ENCODE data around the gene TPP1. TPM values are rescaled to one million over a fixed set of nuclear protein-coding genes. Genes with fewer than 3 reads are reported as not detected.
A peak's percentile ranks its signal among the peaks of the same experiment; 100 is the strongest.

The TPP1 gene
- total and polyA plus RNA-seq, 9 donors = 21.0 to 360 (median 58.2) TPM

GRCh38 chr11:6602096-6602940 lies 16.9 kb downstream of the TPP1 start:
- H3K4me1 ChIP-seq (ENCODE audit: insufficient read depth) = peaks cover 18% of the 10 kb centered on the region
- H3K27me3 ChIP-seq = no peaks in the 10 kb centered on the region
- H3K27ac ChIP-seq = no peak overlapping the region
- peak overlapping the region; percentile 96 for H3K4me3 ChIP-seq
- WGBS, 3 donors = 46 to 52% (median 49%) methylated on average over 7 of the region's 7 CpGs
- no peaks in the 10 kb centered on the region for H3K36me3 ChIP-seq
- peak in 1 of 5 donors; percentile 5 for DNase-seq
- no peak for TF ChIP-seq POLR2A (IDR thresholded peaks at IDR 0.05)
- no peak for TF ChIP-seq CTCF (IDR thresholded peaks at IDR 0.05)
- TF ChIP-seq EP300 (IDR thresholded peaks at IDR 0.05) = no peak
- intact Hi-C loops (cut with DNase I) = loop anchor here (5.0 to 10.0 kb wide), 3 partner anchors 80 to 128 kb away; partner anchors contain the start of genes MRPL17 (in 4 of the 4) and TRIM3 (in 1 of the 4)
- no peaks in the 10 kb centered on the region for H3K9me3 ChIP-seq

DNA sequence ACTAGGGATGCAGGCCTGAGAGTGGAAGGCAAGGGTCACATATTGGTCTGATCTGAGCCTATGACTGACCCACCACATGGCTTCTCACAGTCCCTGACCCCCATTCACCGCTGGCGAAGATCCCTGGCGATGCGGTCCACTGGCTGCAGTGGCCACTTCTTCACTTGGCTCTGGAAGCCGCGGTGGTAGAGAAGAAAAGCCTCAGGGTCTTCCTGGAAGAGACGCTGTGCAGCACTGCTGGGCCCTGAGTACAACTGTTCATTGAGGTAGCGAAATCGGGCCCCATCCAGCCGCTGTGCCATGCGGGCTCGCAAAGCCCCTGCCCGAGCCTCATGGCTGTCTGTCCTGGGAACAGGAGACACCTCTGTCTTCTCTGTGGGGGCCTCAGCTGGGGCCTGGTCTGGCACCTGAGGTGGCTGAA lies 18.2 kb downstream of the TPP1 start:
- no peaks in the 10 kb centered on the region for H3K9me3 ChIP-seq
- peaks cover 12% of the 10 kb centered on the region for H3K4me1 ChIP-seq (ENCODE audit: insufficient read depth)
- no peak overlapping the region for H3K27ac ChIP-seq
- intact Hi-C loops (cut with DNase I) = loop anchor here (5.0 to 10.0 kb wide), 3 partner anchors 81 to 126 kb away; partner anchors contain the start of genes MRPL17 (in 4 of the 4) and TRIM3 (in 1 of the 4)
- no peak for DNase-seq
- no peaks in the 10 kb centered on the region for H3K27me3 ChIP-seq
- TF ChIP-seq EP300 (IDR thresholded peaks at IDR 0.05) (no peak), POLR2A (IDR thresholded peaks at IDR 0.05) (no peak), CTCF (IDR thresholded peaks at IDR 0.05) (no peak)
- WGBS, 3 donors = 93 to 98% (median 95%) methylated on average over 13 of the region's 13 CpGs
- no peak overlapping the region for H3K4me3 ChIP-seq
- no peaks in the 10 kb centered on the region for H3K36me3 ChIP-seq

DNA sequence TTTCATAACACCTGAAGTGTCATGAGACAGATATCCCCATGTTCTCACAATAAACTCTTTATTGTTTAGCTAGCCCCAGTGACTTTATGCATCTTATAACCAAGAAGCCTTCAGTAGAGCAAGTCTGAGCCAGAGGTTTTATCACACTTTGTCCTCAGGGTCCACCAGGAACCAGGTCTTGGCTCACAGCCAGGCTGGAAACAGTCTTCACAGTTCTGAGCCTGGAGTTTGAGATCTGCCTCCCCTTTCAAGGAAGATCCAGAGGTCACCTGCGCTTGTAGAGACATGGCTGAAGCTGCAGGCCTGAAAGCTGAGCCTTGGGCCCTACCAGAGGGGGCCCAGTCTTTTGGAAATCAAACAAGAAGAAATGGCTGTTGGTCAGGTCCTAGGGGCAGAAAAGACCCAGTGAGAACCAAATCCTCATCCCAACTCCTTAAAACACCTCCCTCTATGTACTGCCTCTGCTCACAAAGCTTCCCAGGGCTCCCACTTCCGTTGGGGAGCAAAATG lies 19.3 kb downstream of the TPP1 start:
- TF ChIP-seq CTCF (IDR thresholded peaks at IDR 0.05) (no peak), EP300 (IDR thresholded peaks at IDR 0.05) (no peak), POLR2A (IDR thresholded peaks at IDR 0.05) (no peak)
- 78 to 93% (median 93%) methylated on average over 2 of the region's 2 CpGs for WGBS, 3 donors
- no peaks in the 10 kb centered on the region for H3K36me3 ChIP-seq
- H3K4me1 ChIP-seq (ENCODE audit: insufficient read depth) = peaks cover 8% of the 10 kb centered on the region
- H3K4me3 ChIP-seq = no peak overlapping the region
- no peaks in the 10 kb centered on the region for H3K27me3 ChIP-seq
- no peak overlapping the region for H3K27ac ChIP-seq
- H3K9me3 ChIP-seq = no peaks in the 10 kb centered on the region
- intact Hi-C loops (cut with DNase I) = loop anchor here (5.0 to 10.0 kb wide), 3 partner anchors 82 to 125 kb away; partner anchors contain the start of genes MRPL17 (in 4 of the 4) and TRIM3 (in 1 of the 4)
- no peak for DNase-seq

DNA sequence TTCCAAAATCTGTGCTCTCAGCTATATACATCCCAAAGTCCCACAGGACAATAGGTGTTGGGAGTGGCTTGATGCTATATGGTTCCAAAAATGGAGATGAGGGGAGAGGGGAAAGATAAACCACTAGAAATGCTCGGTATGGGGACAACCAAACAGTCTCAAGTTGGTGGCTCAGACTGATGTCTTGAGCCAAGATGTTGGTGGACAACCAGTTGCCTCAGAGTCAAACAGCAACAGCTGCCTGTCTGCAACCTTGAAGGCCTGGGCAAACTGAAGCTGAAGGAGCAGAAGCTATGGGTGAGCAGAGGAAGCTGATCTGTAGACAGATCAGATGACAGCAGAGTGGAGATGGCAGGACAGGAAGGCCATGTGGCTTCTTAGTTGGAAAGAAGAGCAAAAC lies 19.8 kb downstream of the TPP1 start:
- Histone ChIP-seq H3K27ac (no peak overlapping the region), H3K9me3 (no peaks in the 10 kb centered on the region), H3K4me3 (no peak overlapping the region), H3K27me3 (no peaks in the 10 kb centered on the region), H3K4me1 (ENCODE audit: insufficient read depth) (peaks cover 8% of the 10 kb centered on the region), H3K36me3 (no peaks in the 10 kb centered on the region)
- DNase-seq = no peak
- no peak for TF ChIP-seq EP300 (IDR thresholded peaks at IDR 0.05)
- no peak for TF ChIP-seq CTCF (IDR thresholded peaks at IDR 0.05)
- no peak for TF ChIP-seq POLR2A (IDR thresholded peaks at IDR 0.05)
- intact Hi-C loops (cut with DNase I) = no loop called here
- 59 to 84% (median 64%) methylated on average over 1 of the region's 1 CpG for WGBS, 3 donors
